ENCODE results near the gene PHLDA2. TPM values are rescaled to one million over a fixed set of nuclear protein-coding genes. Genes with fewer than 3 reads are reported as not detected.
A peak's percentile ranks its signal among the peaks of the same experiment; 100 is the strongest.

The PHLDA2 gene
- total RNA-seq, 1 experiment from 2014 or later = 101 TPM

DNA sequence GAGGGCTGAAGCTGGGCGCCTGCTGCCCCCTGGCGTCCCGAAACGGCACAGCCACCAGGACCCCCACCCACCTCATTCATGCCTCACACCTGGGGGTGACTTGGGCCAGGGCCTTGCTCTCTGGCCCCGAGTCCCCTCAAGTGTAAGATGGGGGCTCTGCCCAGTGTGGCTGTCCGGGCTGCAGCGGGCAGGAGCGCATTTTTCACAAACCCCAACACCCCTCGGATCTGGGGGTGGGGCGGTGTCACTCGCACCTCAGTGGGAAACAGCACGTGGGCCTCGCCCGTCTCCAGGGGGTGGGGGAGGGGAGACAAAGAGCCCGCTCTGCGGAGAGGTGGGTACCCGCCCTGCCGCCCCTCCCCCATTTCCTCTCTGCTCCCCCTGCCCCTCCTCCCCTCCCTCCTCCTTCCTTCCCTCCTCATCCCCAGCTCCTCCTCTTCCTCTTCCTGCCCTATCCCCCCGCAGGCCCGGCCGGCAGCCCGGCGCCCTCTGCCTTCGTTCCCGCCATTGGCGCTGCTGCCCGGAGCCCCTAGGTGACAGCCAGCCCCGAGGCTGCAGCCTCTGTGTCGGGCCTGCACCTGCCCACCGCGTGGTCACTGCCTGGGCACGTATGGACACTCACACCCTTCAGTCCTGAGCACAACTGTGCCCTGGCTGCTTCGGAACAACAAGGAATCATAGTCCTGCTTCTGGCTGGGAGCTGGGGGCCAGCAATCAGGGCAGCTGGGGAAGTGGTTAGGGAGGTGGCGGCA is 36.8 kb downstream of the PHLDA2 start:
- H3K27me3 ChIP-seq (ENCODE audit: low read length) = no peaks in the 10 kb centered on the region
- peak; percentile 59 for DNase-seq
- peak overlapping the region; percentile 52 for H3K27ac ChIP-seq (ENCODE audit: low read length)
- ChIA-PET POLR2A (ENCODE audit: unreplicated experiment) (interaction anchor here (1.0 kb wide), 1 partner anchor 37 kb away, joined by 3 read pairs; the partner anchor contains the start of gene PHLDA2), CTCF (interaction anchor here (0.7 to 3.4 kb wide), 5 partner anchors 37 to 361 kb away, joined by 3 to 40 read pairs (median 7); partner anchors contain the start of gene PHLDA2)
- no peaks in the 10 kb centered on the region for H3K9me2 ChIP-seq (replicated peaks; ENCODE audit: low read length)
- H4K20me1 ChIP-seq (ENCODE audit: low read length) = no peaks in the 10 kb centered on the region
- no peaks in the 10 kb centered on the region for H3K79me2 ChIP-seq (ENCODE audit: low read length)
- peak overlapping the region; percentile 94 for H2AFZ ChIP-seq (ENCODE audit: low read length)
- BruUV-seq (replicated peaks) = no TSS peak
- peaks cover 28% of the 10 kb centered on the region for H3K4me1 ChIP-seq (ENCODE audit: insufficient read depth, low read length)
- peak overlapping the region; percentile 87 for H3K4me2 ChIP-seq (ENCODE audit: low read length)
- peak overlapping the region; percentile 68 for H3K9ac ChIP-seq (ENCODE audit: low read length)
- H3F3A ChIP-seq (ENCODE audit: low read length, unreplicated experiment) = no peaks in the 10 kb centered on the region
- peak overlapping the region; percentile 63 for H3K4me3 ChIP-seq (ENCODE audit: low read length)
- TF ChIP-seq EZH2 (IDR thresholded peaks at IDR 0.05; ENCODE audit: low read length, unreplicated experiment) = no peak
- TF ChIP-seq, protein P1, sequence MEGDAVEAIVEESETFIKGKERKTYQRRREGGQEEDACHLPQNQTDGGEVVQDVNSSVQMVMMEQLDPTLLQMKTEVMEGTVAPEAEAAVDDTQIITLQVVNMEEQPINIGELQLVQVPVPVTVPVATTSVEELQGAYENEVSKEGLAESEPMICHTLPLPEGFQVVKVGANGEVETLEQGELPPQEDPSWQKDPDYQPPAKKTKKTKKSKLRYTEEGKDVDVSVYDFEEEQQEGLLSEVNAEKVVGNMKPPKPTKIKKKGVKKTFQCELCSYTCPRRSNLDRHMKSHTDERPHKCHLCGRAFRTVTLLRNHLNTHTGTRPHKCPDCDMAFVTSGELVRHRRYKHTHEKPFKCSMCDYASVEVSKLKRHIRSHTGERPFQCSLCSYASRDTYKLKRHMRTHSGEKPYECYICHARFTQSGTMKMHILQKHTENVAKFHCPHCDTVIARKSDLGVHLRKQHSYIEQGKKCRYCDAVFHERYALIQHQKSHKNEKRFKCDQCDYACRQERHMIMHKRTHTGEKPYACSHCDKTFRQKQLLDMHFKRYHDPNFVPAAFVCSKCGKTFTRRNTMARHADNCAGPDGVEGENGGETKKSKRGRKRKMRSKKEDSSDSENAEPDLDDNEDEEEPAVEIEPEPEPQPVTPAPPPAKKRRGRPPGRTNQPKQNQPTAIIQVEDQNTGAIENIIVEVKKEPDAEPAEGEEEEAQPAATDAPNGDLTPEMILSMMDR (conservative IDR thresholded peaks at IDR 0.05; ENCODE audit: low read depth, low read length) = peak; percentile 88
- intact Hi-C loops (cut with micrococcal nuclease) = loop anchor here (1.0 kb wide), 1 partner anchor 38 kb away; no protein-coding TSS in a partner anchor
- no peaks in the 10 kb centered on the region for H3K36me3 ChIP-seq (ENCODE audit: low read depth, low read length)
- H3K9me3 ChIP-seq (ENCODE audit: low read length) = no peaks in the 10 kb centered on the region
- peak; percentile 54 for ATAC-seq

GRCh38 chr11:2891326-2892214 is 37.6 kb downstream of the PHLDA2 start:
- TF ChIP-seq, protein P1 (conservative IDR thresholded peaks at IDR 0.05; ENCODE audit: low read depth, low read length) = peak; percentile 42; the same call in 1 of the 2 replicates
- no peak for TF ChIP-seq EZH2 (IDR thresholded peaks at IDR 0.05; ENCODE audit: low read length, unreplicated experiment)
- Histone ChIP-seq H3K36me3 (ENCODE audit: low read depth, low read length) (no peaks in the 10 kb centered on the region), H2AFZ (ENCODE audit: low read length) (peak overlapping the region; percentile 94), H3K9me3 (ENCODE audit: low read length) (no peaks in the 10 kb centered on the region), H3K4me2 (ENCODE audit: low read length) (peak overlapping the region; percentile 87), H3K9ac (ENCODE audit: low read length) (peak overlapping the region; percentile 68), H3K79me2 (ENCODE audit: low read length) (no peaks in the 10 kb centered on the region), H3K27ac (ENCODE audit: low read length) (no peak overlapping the region), H3K9me2 (replicated peaks; ENCODE audit: low read length) (no peaks in the 10 kb centered on the region), H4K20me1 (ENCODE audit: low read length) (no peaks in the 10 kb centered on the region), H3K4me3 (ENCODE audit: low read length) (peak overlapping the region; percentile 63; the same call in 1 of the 2 replicates), H3F3A (ENCODE audit: low read length, unreplicated experiment) (no peaks in the 10 kb centered on the region), H3K4me1 (ENCODE audit: insufficient read depth, low read length) (peaks cover 28% of the 10 kb centered on the region), H3K27me3 (ENCODE audit: low read length) (no peaks in the 10 kb centered on the region)
- POLR2A ChIA-PET (ENCODE audit: unreplicated experiment) = interaction anchor here (1.0 kb wide), 1 partner anchor 38 kb away, joined by 3 read pairs; the partner anchor contains the start of gene PHLDA2
- intact Hi-C loops (cut with micrococcal nuclease) = loop anchor here (1.0 kb wide), 1 partner anchor 39 kb away; no protein-coding TSS in a partner anchor
- BruUV-seq (replicated peaks) = no TSS peak
- peak; percentile 17 for ATAC-seq
- CTCF ChIA-PET = interaction anchor here (0.6 to 3.4 kb wide), 5 partner anchors 37 to 360 kb away, joined by 3 to 40 read pairs (median 7); partner anchors contain the start of gene PHLDA2
- no peak for DNase-seq
